ENCODE measurements around the gene SHANK3. TPM values are rescaled to one million over a fixed set of nuclear protein-coding genes. Genes with fewer than 3 reads are reported as not detected.

Gene SHANK3
- total and polyA plus RNA-seq, 4 donors, result 1.1 to 10.0 (median 5.8) TPM

- no peaks in the 10 kb centered on the region for H3K27me3 ChIP-seq (ENCODE audit: control insufficient read depth in 4 of 4, insufficient read depth in 4 of 4, low read length in 3 of 4)
- peaks cover 15 to 53% (median 39%) of the 10 kb centered on the region in 4 donors for H3K4me1 ChIP-seq (ENCODE audit: control insufficient read depth in 4 of 4, insufficient read depth in 4 of 4, low read length in 3 of 4)
- H3K36me3 ChIP-seq (ENCODE audit: control insufficient read depth in 4 of 4, insufficient read depth in 3 of 4, low read depth in 1 of 4, low read length in 3 of 4), result peaks cover 0 to 2% (median 0%) of the 10 kb centered on the region in 4 donors
- TF ChIP-seq ATF3 (IDR thresholded peaks at IDR 0.05) (no peak), SP1 (IDR thresholded peaks at IDR 0.05) (no peak), FOXA2 (IDR thresholded peaks at IDR 0.05) (no peak), HNF4A (conservative IDR thresholded peaks at IDR 0.05) (no peak), FOXA1 (IDR thresholded peaks at IDR 0.05) (no peak), JUND (IDR thresholded peaks at IDR 0.05) (no peak), REST (IDR thresholded peaks at IDR 0.05) (no peak), RXRA (IDR thresholded peaks at IDR 0.05) (no peak), TAF1 (conservative IDR thresholded peaks at IDR 0.05) (no peak), HNF4G (IDR thresholded peaks at IDR 0.05) (no peak), ZBTB33 (IDR thresholded peaks at IDR 0.05) (no peak), NR2F2 (IDR thresholded peaks at IDR 0.05) (no peak), YY1 (IDR thresholded peaks at IDR 0.05) (no peak), EGR1 (IDR thresholded peaks at IDR 0.05; ENCODE audit: low read depth in 2 of 2) (no peak), RAD21 (IDR thresholded peaks at IDR 0.05) (peak in 1 of 2 donors; percentile 36), CTCF (IDR thresholded peaks at IDR 0.05; ENCODE audit: low read depth, low read length, missing input control) (peak; percentile 1)
- no peak overlapping the region for H3K9ac ChIP-seq (ENCODE audit: low read depth in 1 of 2, low read length in 2 of 2)
- WGBS, result 23% methylated on average over 55 of the region's 58 CpGs
- H3K9me3 ChIP-seq (ENCODE audit: control insufficient read depth in 4 of 4, low read length in 3 of 4), result no peaks in the 10 kb centered on the region
- DNase-seq (ENCODE audit: low spot score), result no peak
- peak overlapping the region in 2 of 3 donors; percentile 29 to 71 for H3K4me3 ChIP-seq (ENCODE audit: low read depth in 1 of 3, low read length in 3 of 3)
- H3K27ac ChIP-seq (ENCODE audit: low read depth in 1 of 2, low read length in 2 of 2), result no peak overlapping the region
These were observed 24.4 kb downstream of the SHANK3 start for GRCh38 chr22:50696799-50697561.

Data from liver (tissue), 9 donors.